Adrenal gland (tissue), 12 donors: ENCODE measurements around the gene SMIM38. TPM values are rescaled to one million over a fixed set of nuclear protein-coding genes. Genes with fewer than 3 reads are reported as not detected.

Experiments
- DNase-seq, 7 donors: peaks; one replicate each; pipeline ENCODE4 v3.0.0-alpha.2; 2019 to 2020
- H3K27ac ChIP-seq, 5 donors: fragments of 200-600 bp; sonication (generic) in 4 of 5; 1 replicate in 3 of 5; 2 replicates in 2 of 5; pipeline versions ENCODE4 v1.5.1 to v1.8.0; 2016 to 2020; ENCODE audit warnings: mild to moderate bottlenecking in 1 of 5
- H3K27me3 ChIP-seq: fragments of 200-600 bp; 2 replicates; pipeline ENCODE4 v1.8.0; 2021
- H3K36me3 ChIP-seq, 2 donors: fragments of 200-600 bp; replicated peaks in 1 of 2; 1 replicate in 1 of 2; 2 replicates in 1 of 2; pipeline versions ENCODE4 v1.5.1 to v1.8.0; 2018 to 2022
- H3K4me1 ChIP-seq, 2 donors: fragments of 200-600 bp; replicated peaks in 1 of 2; 1 replicate in 1 of 2; 2 replicates in 1 of 2; pipeline versions ENCODE4 v1.5.1 to v1.8.0; 2018 to 2021
- H3K4me3 ChIP-seq, 4 donors: fragments of 200-600 bp; sonication (generic) in 3 of 4; one replicate each; pipeline ENCODE4 v1.5.1; 2016 to 2018
- H3K9me3 ChIP-seq, 3 donors: fragments of 200-600 bp; sonication (generic) in 1 of 3; replicated peaks in 1 of 3; 1 replicate in 2 of 3; 2 replicates in 1 of 3; pipeline versions ENCODE4 v1.5.1 to v1.8.0; 2016 to 2021
- CTCF ChIP-seq, 6 experiments: fragments of 450-650 bp in 4 of 6; fragments of 200-600 bp in 2 of 6; sonication (generic) in 1 of 6; IDR thresholded peaks; 1 replicate in 5 of 6; 2 replicates in 1 of 6; pipeline versions ENCODE4 v1.5.1 to v1.8.0; 2016 to 2021; ENCODE audit warnings: antibody characterized with exemption in 6 of 6, mild to moderate bottlenecking in 2 of 6, moderate library complexity in 1 of 6
- POLR2A ChIP-seq, 2 donors: fragments of 450-650 bp; IDR thresholded peaks; one replicate each; pipeline ENCODE4 v1.6.1; 2017; ENCODE audit warnings: antibody characterized with exemption in 2 of 2, mild to moderate bottlenecking in 2 of 2, moderate library complexity in 1 of 2
- WGBS, 4 donors: extraction: QIAGEN DNeasy Blood & Tissue Kit in 2 of 4; methylation state at CpG; one replicate each; pipeline versions ENCODE4 v1.1.5 to v1.1.7; 2013 to 2017; 5-methylcytosine and 5-hydroxymethylcytosine counted together
- intact Hi-C, 2 donors: fragments of 100-400 bp; cut with DNase I; formaldehyde crosslinking; loops; one replicate each; pipeline versions ENCODE4 v1.14.1 to v1.15.0; 2022 to 2023
- polyA plus RNA-seq, 3 donors: library from polyadenylated mRNA; stranded (reverse); fragments of 200-250 nt in 2 of 3; fragments of 350-450 nt in 1 of 3; fragmentation: Illumina TruSeq in 1 of 3; extraction: RNeasy Lipid Tissue Mini Kit (QIAGEN cat#74804) in 1 of 3; gene quantifications; one replicate each; pipeline ENCODE4 v1.2.3, GENCODE V29; 2013 to 2014
- total RNA-seq, 9 donors: library from RNA; depleted of rRNA in 4 of 9; stranded (reverse); fragments of >200 nt in 4 of 9; fragments of 120-200 nt in 1 of 9; fragmentation: NEBNext Ultra II Directional in 1 of 9; extraction: Animal tissue kit (Norgen Biotek cat#: 25700) in 1 of 9; gene quantifications; one replicate each; pipeline versions ENCODE4 v1.1.0 to v1.2.4, GENCODE V29; 2013 to 2023
- donor health status: healthy with polysubstance abuse.
- donor health status: Bipolar disorder and iron deficiency.
- donor health status: DM: yes; HTN: yes; CAD: no.
- donor health status: DM: no; HTN: no; CAD: no.
- donor health status: DM: no; HTN: no; CAD: no.
- donor health status: DM: yes; HTN: yes; CAD: no.

SMIM38 gene
- total and polyA plus RNA-seq, 12 donors, result 0.11 to 0.33 (median 0.16) TPM; not detected in 4

GRCh38 chr11:69162505-69162904 is 6.8 kb downstream of the SMIM38 start:
- Histone ChIP-seq H3K27me3 (no peaks in the 10 kb centered on the region), H3K9me3 (no peaks in the 10 kb centered on the region), H3K4me1 (peaks cover 0 to 8% of the 10 kb centered on the region in 2 donors), H3K4me3 (no peak overlapping the region), H3K27ac (no peak overlapping the region), H3K36me3 (no peaks in the 10 kb centered on the region)
- intact Hi-C loops, result no loop called here
- TF ChIP-seq CTCF (IDR thresholded peaks at IDR 0.05), result no peak
- no peak for TF ChIP-seq POLR2A (IDR thresholded peaks at IDR 0.05)
- no peak for DNase-seq

- 99 to 100% (median 100%) methylated on average over 1 of the region's 1 CpG for WGBS, 4 donors
- no peak overlapping the region for H3K27ac ChIP-seq
These were observed 8.1 kb downstream of the SMIM38 start for GRCh38 chr11:69163842-69164241.

GRCh38 chr11:69164824-69165223 is 9.1 kb downstream of the SMIM38 start:
- H3K4me3 ChIP-seq, result no peak overlapping the region
- no peak overlapping the region for H3K27ac ChIP-seq
- intact Hi-C loops, result no loop called here
- H3K27me3 ChIP-seq, result no peaks in the 10 kb centered on the region
- H3K9me3 ChIP-seq, result no peaks in the 10 kb centered on the region
- no peak for TF ChIP-seq POLR2A (IDR thresholded peaks at IDR 0.05)
- TF ChIP-seq CTCF (IDR thresholded peaks at IDR 0.05), result no peak
- DNase-seq, result no peak
- H3K36me3 ChIP-seq, result no peaks in the 10 kb centered on the region
- 75 to 83% (median 78%) methylated on average over 8 to 10 of the region's 10 CpGs for WGBS, 4 donors
- peaks cover 0 to 8% of the 10 kb centered on the region in 2 donors for H3K4me1 ChIP-seq

More at GRCh38 chr11:69163842-69164241, 8.1 kb downstream of the SMIM38 start:
- Histone ChIP-seq H3K27me3 (no peaks in the 10 kb centered on the region), H3K4me3 (no peak overlapping the region), H3K4me1 (peaks cover 0 to 8% of the 10 kb centered on the region in 2 donors), H3K9me3 (no peaks in the 10 kb centered on the region), H3K36me3 (no peaks in the 10 kb centered on the region)
- no peak for TF ChIP-seq POLR2A (IDR thresholded peaks at IDR 0.05)
- TF ChIP-seq CTCF (IDR thresholded peaks at IDR 0.05), result no peak
- DNase-seq, result no peak
- intact Hi-C loops, result no loop called here

- no peaks in the 10 kb centered on the region for H3K36me3 ChIP-seq
- intact Hi-C loops, result no loop called here
- no peak for DNase-seq
- TF ChIP-seq POLR2A (IDR thresholded peaks at IDR 0.05), result no peak
- TF ChIP-seq CTCF (IDR thresholded peaks at IDR 0.05), result no peak
- H3K27ac ChIP-seq, result no peak overlapping the region
- H3K4me3 ChIP-seq, result no peak overlapping the region
- H3K27me3 ChIP-seq, result no peaks in the 10 kb centered on the region
- no peaks in the 10 kb centered on the region for H3K9me3 ChIP-seq
- 61 to 90% (median 77%) methylated on average over 1 to 2 of the region's 2 CpGs for WGBS, 4 donors
- peaks cover 0 to 8% of the 10 kb centered on the region in 2 donors for H3K4me1 ChIP-seq
These were observed 10.0 kb downstream of the SMIM38 start for GRCh38 chr11:69165775-69166174.
